ENCODE results near the gene KMT5B.

DNA sequence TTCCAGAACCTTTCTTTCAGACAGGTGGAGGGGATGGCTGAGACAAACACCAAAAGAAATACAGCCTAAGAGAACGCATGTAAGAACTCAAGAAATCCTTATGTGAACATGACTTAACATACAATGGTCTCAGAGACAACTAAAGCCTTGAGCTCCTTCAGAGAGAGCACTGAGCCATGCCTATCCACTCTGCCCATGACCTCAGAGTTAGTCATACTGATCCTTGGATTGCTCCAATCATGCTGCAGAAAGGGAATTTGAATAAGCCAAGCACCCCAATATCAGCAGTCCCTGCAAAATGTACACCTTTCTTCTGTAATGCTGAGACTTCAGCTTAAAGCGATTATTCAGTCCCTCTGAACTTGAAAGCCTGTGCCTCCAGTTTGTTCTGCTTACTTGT is 48.7 kb downstream of the KMT5B start:
- no peak for TF ChIP-seq CHD2 (IDR thresholded peaks at IDR 0.05; ENCODE audit: low read depth, low read length)
- no peak for TF ChIP-seq NFATC3 (CRISPR knock-in tag; IDR thresholded peaks at IDR 0.05)
- TF ChIP-seq, protein P1, sequence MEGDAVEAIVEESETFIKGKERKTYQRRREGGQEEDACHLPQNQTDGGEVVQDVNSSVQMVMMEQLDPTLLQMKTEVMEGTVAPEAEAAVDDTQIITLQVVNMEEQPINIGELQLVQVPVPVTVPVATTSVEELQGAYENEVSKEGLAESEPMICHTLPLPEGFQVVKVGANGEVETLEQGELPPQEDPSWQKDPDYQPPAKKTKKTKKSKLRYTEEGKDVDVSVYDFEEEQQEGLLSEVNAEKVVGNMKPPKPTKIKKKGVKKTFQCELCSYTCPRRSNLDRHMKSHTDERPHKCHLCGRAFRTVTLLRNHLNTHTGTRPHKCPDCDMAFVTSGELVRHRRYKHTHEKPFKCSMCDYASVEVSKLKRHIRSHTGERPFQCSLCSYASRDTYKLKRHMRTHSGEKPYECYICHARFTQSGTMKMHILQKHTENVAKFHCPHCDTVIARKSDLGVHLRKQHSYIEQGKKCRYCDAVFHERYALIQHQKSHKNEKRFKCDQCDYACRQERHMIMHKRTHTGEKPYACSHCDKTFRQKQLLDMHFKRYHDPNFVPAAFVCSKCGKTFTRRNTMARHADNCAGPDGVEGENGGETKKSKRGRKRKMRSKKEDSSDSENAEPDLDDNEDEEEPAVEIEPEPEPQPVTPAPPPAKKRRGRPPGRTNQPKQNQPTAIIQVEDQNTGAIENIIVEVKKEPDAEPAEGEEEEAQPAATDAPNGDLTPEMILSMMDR (CRISPR knock-in tag; IDR thresholded peaks at IDR 0.05) = no peak
- TF ChIP-seq CBX5 (CRISPR knock-in tag; IDR thresholded peaks at IDR 0.05; ENCODE audit: borderline replicate concordance) = no peak
- TF ChIP-seq ZFYVE20 (CRISPR knock-in tag; IDR thresholded peaks at IDR 0.05; ENCODE audit: borderline replicate concordance, low read depth) = no peak

All from HepG2 (cell line).